KOPT-K1 (cell line): ENCODE results near the gene IL1R2.
"Not testable (repeated sequence)": the region's sequence is repeated elsewhere in the genome, so short reads cannot be mapped to it uniquely, and the experiment has no call there.

ENCODE experiments used
- H3K27ac ChIP-seq: fragments of 200-600 bp; sonication (generic); 2 replicates; pipeline ENCODE4 v1.5.1; 2016; ENCODE audit warnings: antibody characterized with exemption, mild to moderate bottlenecking, low read depth, low read length; ENCODE audit not compliant: poor library complexity, severe bottlenecking
- H3K36me3 ChIP-seq: fragments of 200-600 bp; sonication (generic); 2 replicates; pipeline ENCODE4 v1.5.1; 2017; ENCODE audit warnings: antibody characterized with exemption, mild to moderate bottlenecking, low read length, moderate library complexity; ENCODE audit not compliant: insufficient read depth
- H3K9me3 ChIP-seq: fragments of 200-600 bp; sonication (generic); 2 replicates; pipeline ENCODE4 v1.5.1; 2017; ENCODE audit warnings: antibody characterized with exemption, low read length, mild to moderate bottlenecking; ENCODE audit not compliant: insufficient read depth, poor library complexity, severe bottlenecking

IL1R2 gene

GRCh38 chr2:102001767-102002142 is 10.0 kb downstream of the IL1R2 start:
- Histone ChIP-seq H3K27ac (no peak overlapping the region), H3K36me3 (no peaks in the 10 kb centered on the region)

GRCh38 chr2:102002228-102002627 is 10.5 kb downstream of the IL1R2 start:
- Histone ChIP-seq H3K27ac (no peak overlapping the region), H3K9me3 (no peaks in the 10 kb centered on the region), H3K36me3 (no peaks in the 10 kb centered on the region)

More at GRCh38 chr2:102001767-102002142, 10.0 kb downstream of the IL1R2 start:
- H3K9me3 ChIP-seq: no peaks in the 10 kb centered on the region

- not testable (repeated sequence) for H3K27ac ChIP-seq, H3K36me3 ChIP-seq
These were observed 11.1 kb downstream of the IL1R2 start for GRCh38 chr2:102002909-102003308.

GRCh38 chr2:102003696-102004095 is 11.9 kb downstream of the IL1R2 start:
- Histone ChIP-seq H3K27ac (no peak overlapping the region), H3K36me3 (no peaks in the 10 kb centered on the region), H3K9me3 (no peaks in the 10 kb centered on the region)

More at GRCh38 chr2:102002909-102003308, 11.1 kb downstream of the IL1R2 start:
- not testable (repeated sequence) for H3K9me3 ChIP-seq

GRCh38 chr2:102004581-102004980 is 12.8 kb downstream of the IL1R2 start:
- no peaks in the 10 kb centered on the region for H3K36me3 ChIP-seq
- no peak overlapping the region for H3K27ac ChIP-seq
- no peaks in the 10 kb centered on the region for H3K9me3 ChIP-seq

GRCh38 chr2:102005449-102005848 is 13.7 kb downstream of the IL1R2 start:
- Histone ChIP-seq H3K9me3 (no peaks in the 10 kb centered on the region), H3K27ac (no peak overlapping the region), H3K36me3 (no peaks in the 10 kb centered on the region)

GRCh38 chr2:102005989-102006885 is 14.5 kb downstream of the IL1R2 start:
- H3K36me3 ChIP-seq: no peaks in the 10 kb centered on the region
- no peaks in the 10 kb centered on the region for H3K9me3 ChIP-seq
- no peak overlapping the region for H3K27ac ChIP-seq

GRCh38 chr2:102006886-102007278 is 15.1 kb downstream of the IL1R2 start:
- Histone ChIP-seq H3K9me3 (no peaks in the 10 kb centered on the region), H3K36me3 (no peaks in the 10 kb centered on the region), H3K27ac (no peak overlapping the region)

- Histone ChIP-seq H3K27ac (no peak overlapping the region), H3K9me3 (no peaks in the 10 kb centered on the region), H3K36me3 (no peaks in the 10 kb centered on the region)
These were observed 16.7 kb downstream of the IL1R2 start for GRCh38 chr2:102008490-102008889.

GRCh38 chr2:102009557-102009956 is 17.8 kb downstream of the IL1R2 start:
- no peaks in the 10 kb centered on the region for H3K9me3 ChIP-seq
- no peaks in the 10 kb centered on the region for H3K36me3 ChIP-seq
- H3K27ac ChIP-seq: no peak overlapping the region

GRCh38 chr2:102010902-102011301 is 19.1 kb downstream of the IL1R2 start:
- H3K9me3 ChIP-seq: no peaks in the 10 kb centered on the region
- no peaks in the 10 kb centered on the region for H3K36me3 ChIP-seq
- no peak overlapping the region for H3K27ac ChIP-seq

GRCh38 chr2:102012061-102012614 is 20.4 kb downstream of the IL1R2 start:
- no peak overlapping the region for H3K27ac ChIP-seq
- no peaks in the 10 kb centered on the region for H3K9me3 ChIP-seq
- H3K36me3 ChIP-seq: no peaks in the 10 kb centered on the region

GRCh38 chr2:102013206-102014040 is 21.7 kb downstream of the IL1R2 start:
- no peak overlapping the region for H3K27ac ChIP-seq
- no peaks in the 10 kb centered on the region for H3K9me3 ChIP-seq

GRCh38 chr2:102014041-102014345 is 22.2 kb downstream of the IL1R2 start:
- H3K9me3 ChIP-seq: no peaks in the 10 kb centered on the region
- no peaks in the 10 kb centered on the region for H3K36me3 ChIP-seq
- no peak overlapping the region for H3K27ac ChIP-seq

More at GRCh38 chr2:102013206-102014040, 21.7 kb downstream of the IL1R2 start:
- no peaks in the 10 kb centered on the region for H3K36me3 ChIP-seq

- no peaks in the 10 kb centered on the region for H3K36me3 ChIP-seq
- no peaks in the 10 kb centered on the region for H3K9me3 ChIP-seq
- H3K27ac ChIP-seq: no peak overlapping the region
These were observed 23.6 kb downstream of the IL1R2 start for GRCh38 chr2:102015399-102015798.
